ENCODE measurements around the gene C11orf97. TPM values are rescaled to one million over a fixed set of nuclear protein-coding genes. Genes with fewer than 3 reads are reported as not detected.

The C11orf97 gene
- total and polyA plus RNA-seq, 10 donors: 0.11 TPM; not detected in 9

GRCh38 chr11:94518300-94518699 is 6.0 kb downstream of the C11orf97 start:
- no peaks in the 10 kb centered on the region for H3K9me3 ChIP-seq
- H3K27ac ChIP-seq: no peak overlapping the region
- H3K27me3 ChIP-seq (replicated peaks in 1 of 7): peaks cover 0 to 11% (median 0%) of the 10 kb centered on the region in 7 donors
- H3K4me3 ChIP-seq: no peak overlapping the region
- H3K4me1 ChIP-seq: peaks cover 0 to 12% (median 4%) of the 10 kb centered on the region in 6 donors
- intact Hi-C loops (cut with DNase I; ENCODE audit: low total_unique reads): no loop called here
- WGBS, 5 donors: 64 to 89% (median 67%) methylated on average over 4 of the region's 4 CpGs
- no peak for DNase-seq
- TF ChIP-seq POLR2AphosphoS5 (IDR thresholded peaks at IDR 0.05) (no peak), POLR2A (IDR thresholded peaks at IDR 0.05) (no peak), CTCF (IDR thresholded peaks at IDR 0.05 in 8 of 11, conservative IDR thresholded peaks at IDR 0.05 in 3 of 11) (no peak)
- no peaks in the 10 kb centered on the region for H3K36me3 ChIP-seq

- Histone ChIP-seq H3K9me3 (no peaks in the 10 kb centered on the region), H3K36me3 (no peaks in the 10 kb centered on the region), H3K4me1 (peaks cover 0 to 7% (median 4%) of the 10 kb centered on the region in 6 donors), H3K27ac (no peak overlapping the region), H3K27me3 (replicated peaks in 1 of 7) (peaks cover 0 to 4% (median 0%) of the 10 kb centered on the region in 7 donors), H3K4me3 (no peak overlapping the region)
- intact Hi-C loops (cut with DNase I; ENCODE audit: low total_unique reads): loop anchor here (5.0 kb wide), 1 partner anchor 78 kb away; no protein-coding TSS in a partner anchor
- TF ChIP-seq POLR2A (IDR thresholded peaks at IDR 0.05) (no peak), CTCF (IDR thresholded peaks at IDR 0.05 in 8 of 11, conservative IDR thresholded peaks at IDR 0.05 in 3 of 11) (peak in 9 of 11 experiments; percentile 39 to 72 (median 62))
- WGBS, 5 donors: 3 to 17% (median 13%) methylated on average over 5 of the region's 5 CpGs
- DNase-seq: no peak
Observed at GRCh38 chr11:94519478-94520084, 7.3 kb downstream of the C11orf97 start.

- intact Hi-C loops (cut with DNase I; ENCODE audit: low total_unique reads): loop anchor here (5.0 kb wide), 1 partner anchor 76 kb away; no protein-coding TSS in a partner anchor
Observed at GRCh38 chr11:94521684-94522083, 9.4 kb downstream of the C11orf97 start.

More at GRCh38 chr11:94521684-94522083, 9.4 kb downstream of the C11orf97 start:
- TF ChIP-seq POLR2AphosphoS5 (IDR thresholded peaks at IDR 0.05): no peak
- TF ChIP-seq CTCF (IDR thresholded peaks at IDR 0.05 in 8 of 11, conservative IDR thresholded peaks at IDR 0.05 in 3 of 11): peak in 4 of 11 experiments; percentile 13 to 29 (median 25)
- TF ChIP-seq POLR2A (IDR thresholded peaks at IDR 0.05): no peak
- no peak for DNase-seq
- H3K27me3 ChIP-seq (replicated peaks in 1 of 7): no peaks in the 10 kb centered on the region
- peaks cover 0 to 18% (median 6%) of the 10 kb centered on the region in 6 donors for H3K4me1 ChIP-seq
- no peaks in the 10 kb centered on the region for H3K36me3 ChIP-seq
- WGBS, 5 donors: 43 to 69% (median 55%) methylated on average over 4 to 5 of the region's 5 CpGs
- H3K4me3 ChIP-seq: no peak overlapping the region
- no peaks in the 10 kb centered on the region for H3K9me3 ChIP-seq
- no peak overlapping the region for H3K27ac ChIP-seq

All from spleen (tissue), 11 donors.